ENCODE results near the gene DLGAP4. TPM values are rescaled to one million over a fixed set of nuclear protein-coding genes. Genes with fewer than 3 reads are reported as not detected.

DLGAP4 gene
- polyA plus RNA-seq, 1 of the 3 experiments (the other 2 are of a cell fraction): 31.2 TPM

DNA sequence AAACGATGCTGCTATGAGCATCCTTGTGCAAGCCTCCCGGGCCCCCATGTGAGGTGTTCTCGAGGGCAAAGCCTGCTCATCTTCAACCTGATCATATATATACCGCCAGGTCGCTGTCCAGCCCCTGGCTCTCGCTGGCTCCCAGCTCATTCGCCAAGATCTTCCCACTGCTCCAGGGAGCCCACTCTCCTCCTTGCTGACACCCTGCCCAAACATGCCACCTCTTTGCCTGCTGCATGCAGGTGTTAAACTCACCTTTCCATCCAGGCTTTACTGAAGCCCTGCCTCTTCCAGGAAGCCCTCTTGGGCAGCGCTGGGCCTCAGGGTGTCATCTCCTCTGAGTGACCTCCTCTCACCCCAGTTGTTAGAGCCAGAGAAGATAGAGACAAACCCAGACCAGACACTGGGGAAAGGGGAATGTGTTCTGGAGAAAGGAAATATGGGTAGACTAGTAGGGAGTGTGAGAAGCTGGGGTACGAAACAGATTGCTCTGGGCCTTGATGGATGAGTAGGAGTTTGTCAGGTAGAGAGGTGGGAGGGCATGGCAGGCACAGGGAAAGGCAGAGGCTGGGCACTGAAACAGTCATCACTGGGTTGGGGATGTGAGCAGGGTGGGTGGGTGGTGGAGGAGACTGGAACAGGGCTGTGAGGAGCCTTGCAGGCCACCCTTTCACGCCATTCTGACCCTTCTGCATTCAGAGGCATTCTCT, 1.2 kb upstream of the DLGAP4 start:
- CTCF ChIA-PET: no interaction called here
- no peaks in the 10 kb centered on the region for H3F3A ChIP-seq (replicated peaks; ENCODE audit: insufficient read depth)
- H3K4me3 ChIP-seq (ENCODE audit: low read depth in 2 of 2, low read length in 1 of 2): no peak overlapping the region
- peaks cover 54% of the 10 kb centered on the region for H3K27me3 ChIP-seq (ENCODE audit: insufficient read depth)
- no peak overlapping the region for H3K4me2 ChIP-seq
- no peak overlapping the region for H2AFZ ChIP-seq (ENCODE audit: low read depth)
- H3K36me3 ChIP-seq (replicated peaks in 1 of 2; ENCODE audit: control insufficient read depth in 1 of 2, insufficient read depth in 2 of 2, low read length in 1 of 2): no peaks in the 10 kb centered on the region
- no peaks in the 10 kb centered on the region for H4K20me1 ChIP-seq (ENCODE audit: insufficient read depth)
- POLR2A ChIA-PET: no interaction called here
- H3K79me2 ChIP-seq (ENCODE audit: insufficient read depth): no peaks in the 10 kb centered on the region
- H3K4me1 ChIP-seq (ENCODE audit: control insufficient read depth in 1 of 2, insufficient read depth in 2 of 2, low read depth in 1 of 2, low read length in 1 of 2): peaks cover 0 to 10% of the 10 kb centered on the region in 2 experiments; a peak in 1 of 4 replicates
- no peak overlapping the region for H3K9ac ChIP-seq
- H3K27ac ChIP-seq (ENCODE audit: low read depth in 2 of 2, low read length in 1 of 2): no peak overlapping the region
- H3K9me2 ChIP-seq: no peaks in the 10 kb centered on the region
- TF ChIP-seq EZH2phosphoT487 (IDR thresholded peaks at IDR 0.05; ENCODE audit: borderline replicate concordance, low read depth): no peak
- TF ChIP-seq, protein P1, sequence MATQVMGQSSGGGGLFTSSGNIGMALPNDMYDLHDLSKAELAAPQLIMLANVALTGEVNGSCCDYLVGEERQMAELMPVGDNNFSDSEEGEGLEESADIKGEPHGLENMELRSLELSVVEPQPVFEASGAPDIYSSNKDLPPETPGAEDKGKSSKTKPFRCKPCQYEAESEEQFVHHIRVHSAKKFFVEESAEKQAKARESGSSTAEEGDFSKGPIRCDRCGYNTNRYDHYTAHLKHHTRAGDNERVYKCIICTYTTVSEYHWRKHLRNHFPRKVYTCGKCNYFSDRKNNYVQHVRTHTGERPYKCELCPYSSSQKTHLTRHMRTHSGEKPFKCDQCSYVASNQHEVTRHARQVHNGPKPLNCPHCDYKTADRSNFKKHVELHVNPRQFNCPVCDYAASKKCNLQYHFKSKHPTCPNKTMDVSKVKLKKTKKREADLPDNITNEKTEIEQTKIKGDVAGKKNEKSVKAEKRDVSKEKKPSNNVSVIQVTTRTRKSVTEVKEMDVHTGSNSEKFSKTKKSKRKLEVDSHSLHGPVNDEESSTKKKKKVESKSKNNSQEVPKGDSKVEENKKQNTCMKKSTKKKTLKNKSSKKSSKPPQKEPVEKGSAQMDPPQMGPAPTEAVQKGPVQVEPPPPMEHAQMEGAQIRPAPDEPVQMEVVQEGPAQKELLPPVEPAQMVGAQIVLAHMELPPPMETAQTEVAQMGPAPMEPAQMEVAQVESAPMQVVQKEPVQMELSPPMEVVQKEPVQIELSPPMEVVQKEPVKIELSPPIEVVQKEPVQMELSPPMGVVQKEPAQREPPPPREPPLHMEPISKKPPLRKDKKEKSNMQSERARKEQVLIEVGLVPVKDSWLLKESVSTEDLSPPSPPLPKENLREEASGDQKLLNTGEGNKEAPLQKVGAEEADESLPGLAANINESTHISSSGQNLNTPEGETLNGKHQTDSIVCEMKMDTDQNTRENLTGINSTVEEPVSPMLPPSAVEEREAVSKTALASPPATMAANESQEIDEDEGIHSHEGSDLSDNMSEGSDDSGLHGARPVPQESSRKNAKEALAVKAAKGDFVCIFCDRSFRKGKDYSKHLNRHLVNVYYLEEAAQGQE (IDR thresholded peaks at IDR 0.05; ENCODE audit: low read depth, low read length): peak; percentile 63; the same call in 1 of the 2 replicates
- WGBS (ENCODE audit: low lambda C conversion rate): 71% methylated on average over 9 of the region's 10 CpGs
- no peaks in the 10 kb centered on the region for H3K9me3 ChIP-seq
- DNase-seq: no peak

DNA sequence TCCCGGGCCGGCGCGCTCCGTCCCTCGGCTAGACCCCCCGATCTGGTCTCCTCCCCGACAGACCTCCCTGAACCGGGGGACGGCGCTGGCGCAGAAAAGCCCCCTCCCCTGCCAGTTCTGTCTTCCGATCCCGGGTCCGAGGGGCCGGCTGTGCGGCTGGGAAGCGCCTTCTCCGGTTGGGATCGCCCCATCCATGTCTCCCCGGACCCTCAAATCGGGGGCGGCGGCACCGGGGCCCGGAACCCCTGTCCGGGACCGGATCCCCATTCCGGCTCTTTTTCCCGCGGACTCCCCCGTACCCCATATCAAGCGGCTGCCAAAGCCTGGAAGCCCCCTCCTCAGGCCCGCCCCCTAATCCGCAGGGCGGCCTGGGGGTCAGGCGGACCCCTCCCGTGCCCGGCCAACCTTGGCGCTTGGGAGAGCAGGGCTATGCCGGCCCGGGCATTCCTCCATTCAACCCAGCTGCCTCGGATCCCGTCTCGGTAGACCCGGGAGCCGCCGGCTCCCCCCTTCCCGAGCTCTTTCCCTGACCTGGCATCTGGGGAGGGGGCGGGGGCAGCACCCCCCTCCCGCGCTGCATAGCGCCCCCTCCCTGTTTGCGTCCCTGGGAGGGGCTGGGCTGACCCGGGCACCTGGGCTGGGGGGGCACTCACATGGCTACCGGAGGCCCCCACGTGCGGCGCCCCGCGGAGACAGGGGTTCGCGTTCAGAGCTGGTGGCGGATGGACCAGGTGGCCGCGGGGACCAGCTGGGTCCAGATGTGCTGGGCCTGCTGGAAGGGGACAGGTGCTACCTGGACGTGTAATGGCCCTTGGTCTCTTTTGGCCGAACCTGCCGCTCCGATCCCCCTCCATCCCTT, 643 bp downstream of the DLGAP4 start:
- Histone ChIP-seq H3K79me2 (ENCODE audit: insufficient read depth) (no peaks in the 10 kb centered on the region), H3K9me3 (no peaks in the 10 kb centered on the region), H3K4me3 (ENCODE audit: low read depth in 2 of 2, low read length in 1 of 2) (peak overlapping the region in 1 of 2 experiments; percentile 53; a peak in 2 of 4 replicates), H3F3A (replicated peaks; ENCODE audit: insufficient read depth) (no peaks in the 10 kb centered on the region), H3K4me1 (ENCODE audit: control insufficient read depth in 1 of 2, insufficient read depth in 2 of 2, low read depth in 1 of 2, low read length in 1 of 2) (peaks cover 0 to 10% of the 10 kb centered on the region in 2 experiments; a peak in 1 of 4 replicates), H3K27ac (ENCODE audit: low read depth in 2 of 2, low read length in 1 of 2) (no peak overlapping the region; a peak in 1 of 4 replicates), H3K36me3 (replicated peaks in 1 of 2; ENCODE audit: control insufficient read depth in 1 of 2, insufficient read depth in 2 of 2, low read length in 1 of 2) (no peaks in the 10 kb centered on the region), H2AFZ (ENCODE audit: low read depth) (no peak overlapping the region), H3K4me2 (peak overlapping the region; percentile 60; the same call in 1 of the 2 replicates), H4K20me1 (ENCODE audit: insufficient read depth) (no peaks in the 10 kb centered on the region), H3K9ac (no peak overlapping the region), H3K9me2 (no peaks in the 10 kb centered on the region), H3K27me3 (ENCODE audit: insufficient read depth) (peaks cover 54% of the 10 kb centered on the region)
- WGBS (ENCODE audit: low lambda C conversion rate): 8% methylated on average over 33 of the region's 70 CpGs
- ChIA-PET CTCF (interaction anchor here (0.6 to 2.3 kb wide), 5 partner anchors 71 to 888 kb away, joined by 3 to 8 read pairs (median 3); no protein-coding TSS in a partner anchor), POLR2A (no interaction called here)
- DNase-seq: peak; percentile 76
- TF ChIP-seq EP300 (IDR thresholded peaks at IDR 0.05; ENCODE audit: borderline replicate concordance in 1 of 2, low read depth in 1 of 2, low read length in 1 of 2): no peak
- no peak for TF ChIP-seq GABPA (IDR thresholded peaks at IDR 0.05; ENCODE audit: low read depth)
- no peak for TF ChIP-seq TEAD4 (IDR thresholded peaks at IDR 0.05; ENCODE audit: borderline replicate concordance, insufficient read depth)
- TF ChIP-seq, protein P2, sequence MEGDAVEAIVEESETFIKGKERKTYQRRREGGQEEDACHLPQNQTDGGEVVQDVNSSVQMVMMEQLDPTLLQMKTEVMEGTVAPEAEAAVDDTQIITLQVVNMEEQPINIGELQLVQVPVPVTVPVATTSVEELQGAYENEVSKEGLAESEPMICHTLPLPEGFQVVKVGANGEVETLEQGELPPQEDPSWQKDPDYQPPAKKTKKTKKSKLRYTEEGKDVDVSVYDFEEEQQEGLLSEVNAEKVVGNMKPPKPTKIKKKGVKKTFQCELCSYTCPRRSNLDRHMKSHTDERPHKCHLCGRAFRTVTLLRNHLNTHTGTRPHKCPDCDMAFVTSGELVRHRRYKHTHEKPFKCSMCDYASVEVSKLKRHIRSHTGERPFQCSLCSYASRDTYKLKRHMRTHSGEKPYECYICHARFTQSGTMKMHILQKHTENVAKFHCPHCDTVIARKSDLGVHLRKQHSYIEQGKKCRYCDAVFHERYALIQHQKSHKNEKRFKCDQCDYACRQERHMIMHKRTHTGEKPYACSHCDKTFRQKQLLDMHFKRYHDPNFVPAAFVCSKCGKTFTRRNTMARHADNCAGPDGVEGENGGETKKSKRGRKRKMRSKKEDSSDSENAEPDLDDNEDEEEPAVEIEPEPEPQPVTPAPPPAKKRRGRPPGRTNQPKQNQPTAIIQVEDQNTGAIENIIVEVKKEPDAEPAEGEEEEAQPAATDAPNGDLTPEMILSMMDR (IDR thresholded peaks at IDR 0.05): no peak
- TF ChIP-seq MXI1 (IDR thresholded peaks at IDR 0.05; ENCODE audit: low read depth, low read length): no peak
- TF ChIP-seq IRF3 (IDR thresholded peaks at IDR 0.05; ENCODE audit: low read depth, low read length): no peak
- TF ChIP-seq RCOR1 (IDR thresholded peaks at IDR 0.05; ENCODE audit: low read length): no peak
- TF ChIP-seq PBX3 (IDR thresholded peaks at IDR 0.05): no peak
- no peak for TF ChIP-seq FOXM1 (IDR thresholded peaks at IDR 0.05; ENCODE audit: low read depth)
- TF ChIP-seq ELF1 (IDR thresholded peaks at IDR 0.05): no peak
- TF ChIP-seq, protein P3, sequence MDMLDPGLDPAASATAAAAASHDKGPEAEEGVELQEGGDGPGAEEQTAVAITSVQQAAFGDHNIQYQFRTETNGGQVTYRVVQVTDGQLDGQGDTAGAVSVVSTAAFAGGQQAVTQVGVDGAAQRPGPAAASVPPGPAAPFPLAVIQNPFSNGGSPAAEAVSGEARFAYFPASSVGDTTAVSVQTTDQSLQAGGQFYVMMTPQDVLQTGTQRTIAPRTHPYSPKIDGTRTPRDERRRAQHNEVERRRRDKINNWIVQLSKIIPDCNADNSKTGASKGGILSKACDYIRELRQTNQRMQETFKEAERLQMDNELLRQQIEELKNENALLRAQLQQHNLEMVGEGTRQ (IDR thresholded peaks at IDR 0.05; ENCODE audit: borderline replicate concordance, low read depth, low read length): no peak
- no peak for TF ChIP-seq JUND (IDR thresholded peaks at IDR 0.05)
- no peak for TF ChIP-seq FOXJ3 (CRISPR knock-in tag; IDR thresholded peaks at IDR 0.05)
- no peak for TF ChIP-seq RAD21 (IDR thresholded peaks at IDR 0.05; ENCODE audit: low read length)

All from SK-N-SH (cell line).